Stimulated activated CD8-positive, alpha-beta memory T cell treated with anti-CD3 and anti-CD28 coated beads, Interleukin-12 subunit alpha, Interleukin-12 subunit beta, amount 100 ng/mL, for 1 hour (primary cell): ENCODE measurements around the gene ZNF783.
"Not testable (repeated sequence)": the region's sequence is repeated elsewhere in the genome, so short reads cannot be mapped to it uniquely, and the experiment has no call there.

Experiments used
- DNase-seq: peaks from one replicate; pipeline ENCODE4 v3.0.0-alpha.2; 2020; ENCODE audit warnings: low read depth

The ZNF783 gene

DNA sequence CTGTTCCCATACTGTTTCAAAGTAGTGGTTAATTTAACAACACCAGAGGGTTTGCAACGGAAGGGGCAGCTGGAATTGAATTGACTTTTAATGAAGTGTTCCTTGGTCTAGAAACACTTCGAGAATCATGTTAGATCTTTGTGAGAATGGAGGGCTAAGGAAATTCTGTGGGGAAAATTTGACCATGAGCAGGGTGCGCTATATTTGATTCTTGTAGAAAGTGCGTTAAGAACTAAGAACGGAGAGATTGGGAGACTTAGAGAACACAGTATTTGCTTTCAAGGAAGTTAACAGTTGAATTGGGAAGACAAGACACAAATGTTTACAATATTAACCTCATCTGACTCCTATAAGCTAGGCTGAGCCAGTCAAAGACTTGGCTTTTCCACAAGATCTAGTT lies 21.4 kb upstream of the ZNF783 start:
- no peak for DNase-seq

DNA sequence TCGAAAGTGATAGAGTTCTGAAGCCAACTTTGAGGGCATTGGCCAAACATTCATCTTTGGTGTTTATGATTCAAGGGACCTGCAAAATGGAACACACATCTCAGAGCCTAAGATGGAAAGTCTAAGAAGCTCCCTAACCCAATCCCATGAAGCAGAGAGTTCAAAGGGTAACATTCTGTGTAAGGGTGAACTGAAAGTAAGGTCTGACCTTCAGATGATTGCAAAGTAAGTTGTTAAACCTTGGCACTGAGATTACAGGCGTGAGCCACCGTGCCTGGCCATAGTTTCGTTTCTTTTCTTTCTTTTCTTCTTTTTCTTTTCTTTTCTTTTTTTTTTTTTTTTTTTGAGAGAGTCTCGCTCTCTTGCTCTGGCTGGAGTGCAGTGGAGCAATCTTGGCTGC lies 20.3 kb upstream of the ZNF783 start:
- no peak for DNase-seq

DNA sequence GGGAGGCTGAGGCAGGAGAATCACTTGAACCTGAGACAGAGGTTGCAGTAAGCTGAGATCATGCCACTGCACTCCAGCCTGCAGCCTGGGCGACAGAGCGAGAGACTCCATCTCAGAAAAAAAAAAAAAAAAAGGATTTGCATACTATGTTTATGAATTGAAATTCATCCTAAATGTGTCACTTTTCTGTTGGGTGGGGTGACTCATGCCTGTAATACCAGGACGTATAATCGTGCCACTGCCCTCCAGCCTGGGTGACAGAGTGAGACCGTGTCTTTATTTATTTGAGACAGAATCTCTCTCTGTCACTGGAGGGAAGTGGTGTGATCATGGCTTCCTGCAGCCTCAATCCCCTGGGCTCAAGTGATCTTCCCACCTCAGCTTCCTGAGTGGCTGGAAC lies 16.8 kb upstream of the ZNF783 start:
- DNase-seq: no peak

- no peak for DNase-seq
These were observed 16.3 kb upstream of the ZNF783 start for GRCh38 chr7:149245744-149246143.

DNA sequence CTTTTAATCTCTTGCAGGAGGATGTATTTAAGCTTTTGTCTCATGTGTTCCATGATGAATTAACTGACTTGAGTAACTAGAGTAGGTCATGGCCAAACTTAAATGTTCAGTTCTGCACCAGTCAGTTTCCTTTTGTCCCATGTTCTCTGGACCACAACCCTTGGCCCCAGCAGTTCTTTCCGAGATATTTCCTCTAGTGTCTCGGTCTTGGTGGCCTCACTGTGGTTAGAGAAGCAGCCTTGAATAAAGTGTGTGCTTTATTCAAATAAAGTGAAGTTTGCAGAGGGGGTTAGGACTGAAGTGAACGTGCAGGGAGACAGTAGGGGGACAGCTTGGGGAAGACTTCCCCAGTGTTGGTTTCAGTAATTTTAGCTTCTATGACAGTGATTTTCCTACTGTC lies 13.2 kb upstream of the ZNF783 start:
- DNase-seq: no peak

- DNase-seq: not testable (repeated sequence)
These were observed 11.8 kb upstream of the ZNF783 start for GRCh38 chr7:149250151-149250550.

DNA sequence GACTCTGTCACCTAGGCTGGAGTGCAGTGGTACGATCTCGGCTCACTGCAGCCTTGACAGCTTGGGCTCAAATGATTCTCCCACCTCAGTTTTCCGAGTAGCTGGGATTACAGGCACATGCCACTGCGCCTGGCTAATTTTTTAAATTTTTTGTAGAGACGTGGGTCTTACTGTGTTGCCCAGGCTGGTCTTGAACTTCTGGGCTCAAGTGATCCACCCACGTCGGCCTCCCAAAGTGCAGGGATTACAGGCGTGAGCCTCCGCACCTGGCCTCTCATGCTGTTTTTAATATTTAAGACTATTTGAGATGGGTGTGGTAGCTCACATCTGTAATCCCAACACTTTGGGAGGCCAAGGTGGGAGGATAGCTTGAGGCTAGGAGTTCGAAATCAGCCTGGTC lies 10.5 kb upstream of the ZNF783 start:
- DNase-seq: not testable (repeated sequence)

GRCh38 chr7:149252378-149252777 lies 9.6 kb upstream of the ZNF783 start:
- DNase-seq: no peak

- no peak for DNase-seq
These were observed 8.3 kb upstream of the ZNF783 start for GRCh38 chr7:149253665-149254064.

- no peak for DNase-seq
These were observed 7.7 kb upstream of the ZNF783 start for GRCh38 chr7:149254181-149254858.

GRCh38 chr7:149255174-149255573 lies 6.8 kb upstream of the ZNF783 start:
- no peak for DNase-seq

DNA sequence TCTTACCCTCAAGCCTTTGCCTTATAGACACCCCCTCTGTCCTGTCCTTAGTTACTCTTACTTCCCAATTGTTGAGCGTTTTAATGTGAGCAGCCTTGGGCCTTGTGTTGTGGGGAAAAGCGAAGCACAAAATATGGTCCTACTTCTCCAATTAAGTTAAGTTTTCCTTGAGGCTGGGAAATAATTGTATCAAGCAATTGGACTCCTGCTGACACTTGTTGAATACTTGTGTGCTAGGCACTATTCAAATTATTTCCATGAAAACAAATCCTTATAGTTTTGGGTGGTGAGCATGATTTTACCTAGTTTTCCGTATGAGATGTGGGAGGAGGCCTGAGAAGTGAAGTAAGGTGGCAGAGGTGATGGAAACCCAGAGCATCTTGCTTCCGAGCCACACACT lies 5.4 kb upstream of the ZNF783 start:
- no peak for DNase-seq

GRCh38 chr7:149257146-149257545 lies 4.8 kb upstream of the ZNF783 start:
- DNase-seq: no peak

GRCh38 chr7:149261316-149261828 lies 624 bp upstream of the ZNF783 start:
- DNase-seq: no peak

DNA sequence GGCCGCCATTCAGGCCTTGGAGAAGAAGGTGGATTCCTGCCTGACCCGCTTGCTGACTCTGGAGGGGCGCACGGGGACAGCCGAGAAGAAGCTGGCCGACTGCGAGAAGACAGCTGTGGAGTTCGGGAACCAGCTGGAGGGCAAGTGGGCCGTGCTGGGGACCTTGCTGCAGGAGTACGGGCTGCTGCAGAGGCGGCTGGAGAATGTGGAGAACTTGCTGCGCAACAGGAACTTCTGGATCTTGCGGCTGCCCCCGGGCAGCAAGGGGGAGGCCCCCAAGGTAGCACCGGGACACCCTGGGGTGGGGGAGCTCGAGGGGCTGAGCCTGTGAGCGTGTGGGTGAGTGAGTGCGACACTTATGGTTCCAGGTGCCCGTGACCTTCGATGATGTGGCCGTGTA lies 4.5 kb downstream of the ZNF783 start:
- no peak for DNase-seq

- DNase-seq: no peak
These were observed 5.7 kb downstream of the ZNF783 start for GRCh38 chr7:149267733-149268132.

DNA sequence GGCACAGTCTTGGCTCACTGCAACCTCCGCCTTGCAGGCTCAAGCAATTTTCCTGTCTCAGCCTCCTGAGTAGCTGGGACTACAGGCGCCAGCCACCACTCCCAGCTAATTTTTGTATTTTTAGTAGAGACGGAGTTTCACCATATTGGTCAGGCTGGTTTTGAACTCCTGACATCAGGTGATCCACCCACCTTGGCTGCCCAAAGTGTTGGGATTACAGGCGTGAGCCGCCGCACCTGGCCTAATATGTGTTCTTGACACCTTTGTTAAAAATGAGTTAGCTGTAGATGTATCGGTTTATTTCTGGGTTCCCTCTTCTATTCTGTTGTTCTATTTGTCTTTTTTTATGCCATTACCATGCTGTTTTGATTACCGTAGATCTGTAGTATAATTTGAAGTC lies 12.4 kb downstream of the ZNF783 start:
- not testable (repeated sequence) for DNase-seq

DNA sequence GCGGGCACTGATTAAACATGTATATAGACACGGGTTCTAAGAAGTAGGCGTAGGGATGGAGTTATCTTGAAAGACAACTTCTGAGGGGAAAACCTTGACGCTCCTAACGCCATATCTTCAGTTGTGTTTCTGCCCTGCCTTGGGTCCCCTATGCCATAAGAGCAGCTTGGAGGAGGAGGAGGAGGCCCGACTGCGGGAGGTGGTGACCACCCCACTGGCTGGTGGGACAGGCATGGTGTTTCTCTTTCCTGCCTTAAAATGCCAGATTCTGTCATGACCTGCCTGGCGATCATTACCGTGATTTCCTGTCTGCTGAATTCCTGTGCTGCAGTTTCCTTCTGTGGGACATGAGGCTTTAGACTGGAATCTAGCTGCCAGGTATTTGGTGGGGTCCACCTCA lies 15.9 kb downstream of the ZNF783 start:
- DNase-seq: no peak

GRCh38 chr7:149278396-149278795 lies 16.4 kb downstream of the ZNF783 start:
- DNase-seq: no peak

DNA sequence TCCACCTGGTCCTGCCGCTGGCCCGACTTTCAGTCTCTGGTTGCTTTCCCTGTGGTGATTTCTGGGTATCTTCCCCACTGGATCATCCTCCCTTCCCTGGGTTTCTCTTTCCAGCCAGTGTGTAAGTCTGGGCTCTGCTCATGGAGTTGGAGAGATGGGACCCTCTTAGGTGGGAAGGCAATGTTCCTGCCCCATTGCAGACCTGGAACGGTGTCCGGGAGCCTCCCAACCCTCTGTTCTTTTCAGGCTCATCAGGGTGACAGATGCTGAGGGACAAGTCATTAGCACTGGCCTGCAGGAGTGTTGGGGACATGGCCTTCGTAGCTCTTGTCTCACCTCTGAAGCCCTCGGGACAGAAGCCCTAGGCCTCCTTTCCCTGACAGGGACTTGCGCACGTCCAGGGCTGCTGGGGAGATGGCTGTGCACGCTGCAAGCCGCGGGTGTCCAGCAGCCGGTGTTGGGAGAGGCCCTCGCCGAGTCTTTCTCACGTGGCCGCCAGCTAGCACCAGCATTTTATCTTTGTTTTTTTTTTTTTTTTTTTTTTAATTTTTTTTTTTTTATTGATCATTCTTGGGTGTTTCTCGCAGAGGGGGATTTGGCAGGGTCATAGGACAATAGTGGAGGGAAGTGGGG lies 17.2 kb downstream of the ZNF783 start:
- no peak for DNase-seq

DNA sequence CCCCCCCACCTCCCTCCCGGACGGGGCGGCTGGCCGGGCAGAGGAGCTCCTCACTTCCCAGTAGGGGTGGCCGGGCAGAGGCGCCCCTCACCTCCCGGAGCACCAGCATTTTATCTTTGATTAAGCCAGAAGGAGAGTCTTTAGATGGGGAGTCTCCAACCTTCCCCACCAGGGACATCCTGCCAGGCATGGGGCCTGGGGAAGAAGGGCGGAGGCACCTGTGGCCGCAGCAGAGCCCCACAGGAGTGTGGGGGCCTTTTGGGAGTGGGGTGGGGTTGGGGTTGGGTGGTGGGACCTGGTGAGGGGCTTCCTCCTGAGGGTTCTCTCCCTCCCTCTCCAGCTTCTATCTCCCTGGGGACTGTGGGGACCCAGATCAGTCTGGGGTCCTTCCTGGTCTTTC lies 18.2 kb downstream of the ZNF783 start:
- no peak for DNase-seq

- DNase-seq: no peak
These were observed 18.9 kb downstream of the ZNF783 start for GRCh38 chr7:149280661-149281507.
